Neural progenitor cell (in vitro differentiated cells): ENCODE results near the gene NUDT22.

Experiments used
- EZH2 ChIP-seq: fragments of 200-600 bp; sonication (generic); IDR thresholded peaks from 2 replicates; pipeline ENCODE4 v1.6.1; 2017; ENCODE audit warnings: antibody characterized with exemption, mild to moderate bottlenecking, moderate library complexity
- EZH2phosphoT487 ChIP-seq: fragments of 200-600 bp; sonication (generic); IDR thresholded peaks from 2 replicates; pipeline ENCODE4 v1.6.1; 2017; ENCODE audit warnings: antibody characterized with exemption
- TF ChIP-seq, protein P1 (sequence below): fragments of 200-600 bp; sonication (generic); IDR thresholded peaks from 2 replicates; pipeline ENCODE4 v1.5.1; 2017; ENCODE audit warnings: antibody characterized with exemption, mild to moderate bottlenecking

DNA sequence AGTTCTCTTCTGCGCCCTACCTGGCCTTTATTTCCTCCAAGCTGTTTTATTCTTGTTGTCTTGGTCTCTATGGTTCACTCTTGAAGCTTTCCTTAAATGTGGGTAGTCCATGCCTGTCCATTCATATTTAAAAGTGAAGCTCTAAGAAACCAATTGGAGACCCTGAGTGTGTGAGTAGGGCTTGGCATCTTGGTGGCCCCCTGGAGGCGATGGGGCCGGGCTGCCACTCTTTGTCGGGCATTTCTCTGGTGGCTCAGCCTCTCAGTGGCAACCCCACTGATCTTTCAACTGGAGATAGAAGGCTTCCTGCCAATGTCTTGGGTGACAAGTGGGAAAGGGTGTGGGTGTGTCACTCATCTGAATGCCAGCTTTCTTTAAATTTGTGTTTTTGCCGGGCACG lies 9.2 kb upstream of the NUDT22 start:
- TF ChIP-seq, protein P1, sequence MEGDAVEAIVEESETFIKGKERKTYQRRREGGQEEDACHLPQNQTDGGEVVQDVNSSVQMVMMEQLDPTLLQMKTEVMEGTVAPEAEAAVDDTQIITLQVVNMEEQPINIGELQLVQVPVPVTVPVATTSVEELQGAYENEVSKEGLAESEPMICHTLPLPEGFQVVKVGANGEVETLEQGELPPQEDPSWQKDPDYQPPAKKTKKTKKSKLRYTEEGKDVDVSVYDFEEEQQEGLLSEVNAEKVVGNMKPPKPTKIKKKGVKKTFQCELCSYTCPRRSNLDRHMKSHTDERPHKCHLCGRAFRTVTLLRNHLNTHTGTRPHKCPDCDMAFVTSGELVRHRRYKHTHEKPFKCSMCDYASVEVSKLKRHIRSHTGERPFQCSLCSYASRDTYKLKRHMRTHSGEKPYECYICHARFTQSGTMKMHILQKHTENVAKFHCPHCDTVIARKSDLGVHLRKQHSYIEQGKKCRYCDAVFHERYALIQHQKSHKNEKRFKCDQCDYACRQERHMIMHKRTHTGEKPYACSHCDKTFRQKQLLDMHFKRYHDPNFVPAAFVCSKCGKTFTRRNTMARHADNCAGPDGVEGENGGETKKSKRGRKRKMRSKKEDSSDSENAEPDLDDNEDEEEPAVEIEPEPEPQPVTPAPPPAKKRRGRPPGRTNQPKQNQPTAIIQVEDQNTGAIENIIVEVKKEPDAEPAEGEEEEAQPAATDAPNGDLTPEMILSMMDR = no peak
- no peak for TF ChIP-seq EZH2
- no peak for TF ChIP-seq EZH2phosphoT487
